ENCODE data around the gene MYOM1. TPM values are rescaled to one million over a fixed set of nuclear protein-coding genes. Genes with fewer than 3 reads are reported as not detected.
A peak's percentile ranks its signal among the peaks of the same experiment; 100 is the strongest.

MYOM1 gene
- total RNA-seq, 1 experiment from 2014 or later = 0.07 TPM

DNA sequence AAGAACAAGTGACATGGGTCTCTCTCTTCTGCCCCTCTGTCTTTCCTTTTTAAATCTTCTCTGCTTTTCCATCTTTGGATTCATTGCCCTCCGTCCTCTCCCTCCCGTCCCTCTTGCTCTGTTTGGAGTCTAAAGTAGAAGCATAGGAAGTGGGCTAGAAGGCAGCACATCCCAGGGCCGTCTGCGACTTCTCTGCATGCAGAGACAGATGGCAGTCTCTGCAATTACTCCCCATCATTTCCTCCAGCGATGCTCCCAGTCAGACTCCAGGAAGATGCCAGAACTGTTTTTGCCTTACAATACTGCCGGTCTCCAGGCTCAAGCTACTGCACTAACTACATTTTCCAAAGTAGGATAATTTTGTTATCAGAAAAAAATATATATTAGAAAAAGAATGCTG is 171.6 kb downstream of the MYOM1 start:
- Histone ChIP-seq H3K4me1 (ENCODE audit: insufficient read depth, low read length) (peaks cover 6% of the 10 kb centered on the region; the same call in 1 of the 2 replicates), H2AFZ (ENCODE audit: low read length) (no peak overlapping the region), H3K9me2 (replicated peaks; ENCODE audit: low read length) (no peaks in the 10 kb centered on the region), H3K27ac (ENCODE audit: low read length) (no peak overlapping the region), H3K79me2 (ENCODE audit: low read length) (no peaks in the 10 kb centered on the region), H4K20me1 (ENCODE audit: low read length) (no peaks in the 10 kb centered on the region), H3K9ac (ENCODE audit: low read length) (no peak overlapping the region), H3F3A (ENCODE audit: low read length, unreplicated experiment) (no peaks in the 10 kb centered on the region), H3K4me3 (ENCODE audit: low read length) (no peak overlapping the region), H3K36me3 (ENCODE audit: low read depth, low read length) (no peaks in the 10 kb centered on the region), H3K9me3 (ENCODE audit: low read length) (no peaks in the 10 kb centered on the region), H3K27me3 (ENCODE audit: low read length) (no peaks in the 10 kb centered on the region), H3K4me2 (ENCODE audit: low read length) (no peak overlapping the region)
- TF ChIP-seq, protein P1, sequence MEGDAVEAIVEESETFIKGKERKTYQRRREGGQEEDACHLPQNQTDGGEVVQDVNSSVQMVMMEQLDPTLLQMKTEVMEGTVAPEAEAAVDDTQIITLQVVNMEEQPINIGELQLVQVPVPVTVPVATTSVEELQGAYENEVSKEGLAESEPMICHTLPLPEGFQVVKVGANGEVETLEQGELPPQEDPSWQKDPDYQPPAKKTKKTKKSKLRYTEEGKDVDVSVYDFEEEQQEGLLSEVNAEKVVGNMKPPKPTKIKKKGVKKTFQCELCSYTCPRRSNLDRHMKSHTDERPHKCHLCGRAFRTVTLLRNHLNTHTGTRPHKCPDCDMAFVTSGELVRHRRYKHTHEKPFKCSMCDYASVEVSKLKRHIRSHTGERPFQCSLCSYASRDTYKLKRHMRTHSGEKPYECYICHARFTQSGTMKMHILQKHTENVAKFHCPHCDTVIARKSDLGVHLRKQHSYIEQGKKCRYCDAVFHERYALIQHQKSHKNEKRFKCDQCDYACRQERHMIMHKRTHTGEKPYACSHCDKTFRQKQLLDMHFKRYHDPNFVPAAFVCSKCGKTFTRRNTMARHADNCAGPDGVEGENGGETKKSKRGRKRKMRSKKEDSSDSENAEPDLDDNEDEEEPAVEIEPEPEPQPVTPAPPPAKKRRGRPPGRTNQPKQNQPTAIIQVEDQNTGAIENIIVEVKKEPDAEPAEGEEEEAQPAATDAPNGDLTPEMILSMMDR (conservative IDR thresholded peaks at IDR 0.05; ENCODE audit: low read depth, low read length) = no peak
- TF ChIP-seq EZH2 (IDR thresholded peaks at IDR 0.05; ENCODE audit: low read length, unreplicated experiment) (no peak), EZH2phosphoT487 (IDR thresholded peaks at IDR 0.05; ENCODE audit: borderline replicate concordance, low read length) (no peak)
- BruUV-seq (replicated peaks) = no TSS peak
- DNase-seq (no peak), ATAC-seq (no peak)
- ChIA-PET CTCF (no interaction called here), POLR2A (ENCODE audit: unreplicated experiment) (no interaction called here)
- intact Hi-C loops (cut with micrococcal nuclease) = no loop called here

DNA sequence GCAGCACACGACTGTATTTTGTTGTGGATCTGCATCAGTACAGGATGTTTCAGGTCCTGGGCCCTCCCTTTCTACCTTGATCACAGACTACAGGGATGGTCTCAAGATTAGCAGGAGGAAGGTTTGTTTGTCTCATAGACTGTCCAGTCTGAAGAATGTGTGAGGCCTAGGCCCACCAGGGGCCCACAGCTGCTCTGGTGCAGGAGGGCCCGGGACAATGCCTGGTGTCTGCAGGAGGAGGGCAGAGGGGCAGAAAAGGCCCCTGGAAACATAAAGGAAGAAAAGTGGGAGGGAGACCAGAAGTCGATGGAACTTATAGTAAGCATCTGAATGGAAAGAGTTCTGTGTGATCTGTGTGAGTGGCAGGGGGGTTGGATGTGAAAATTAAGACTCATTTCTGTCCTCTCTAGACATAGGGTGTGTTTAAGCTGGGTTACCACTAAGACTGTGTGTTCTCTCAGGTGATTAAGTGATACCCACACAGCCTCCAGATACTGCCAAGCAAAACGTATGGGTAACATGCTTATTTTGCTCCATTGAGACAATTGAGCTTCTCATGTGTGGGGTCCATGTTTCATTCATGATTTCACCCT is 173.5 kb downstream of the MYOM1 start:
- no peaks in the 10 kb centered on the region for H3K9me2 ChIP-seq (replicated peaks; ENCODE audit: low read length)
- no peaks in the 10 kb centered on the region for H3K9me3 ChIP-seq (ENCODE audit: low read length)
- no peak for ATAC-seq
- peaks cover 6% of the 10 kb centered on the region; the same call in 1 of the 2 replicates for H3K4me1 ChIP-seq (ENCODE audit: insufficient read depth, low read length)
- H3K36me3 ChIP-seq (ENCODE audit: low read depth, low read length) = no peaks in the 10 kb centered on the region
- ChIA-PET CTCF (no interaction called here), POLR2A (ENCODE audit: unreplicated experiment) (no interaction called here)
- BruUV-seq (replicated peaks) = no TSS peak
- no peaks in the 10 kb centered on the region for H4K20me1 ChIP-seq (ENCODE audit: low read length)
- H3K4me2 ChIP-seq (ENCODE audit: low read length) = no peak overlapping the region
- no peaks in the 10 kb centered on the region for H3K27me3 ChIP-seq (ENCODE audit: low read length)
- H3F3A ChIP-seq (ENCODE audit: low read length, unreplicated experiment) = no peaks in the 10 kb centered on the region
- H3K27ac ChIP-seq (ENCODE audit: low read length) = no peak overlapping the region
- no peaks in the 10 kb centered on the region for H3K79me2 ChIP-seq (ENCODE audit: low read length)
- H3K4me3 ChIP-seq (ENCODE audit: low read length) = no peak overlapping the region
- no peak for DNase-seq
- intact Hi-C loops (cut with micrococcal nuclease) = no loop called here
- no peak overlapping the region for H2AFZ ChIP-seq (ENCODE audit: low read length)
- no peak for TF ChIP-seq EZH2 (IDR thresholded peaks at IDR 0.05; ENCODE audit: low read length, unreplicated experiment)
- TF ChIP-seq EZH2phosphoT487 (IDR thresholded peaks at IDR 0.05; ENCODE audit: borderline replicate concordance, low read length) = no peak
- TF ChIP-seq, protein P1 (conservative IDR thresholded peaks at IDR 0.05; ENCODE audit: low read depth, low read length) = no peak
- no peak overlapping the region for H3K9ac ChIP-seq (ENCODE audit: low read length)

DNA sequence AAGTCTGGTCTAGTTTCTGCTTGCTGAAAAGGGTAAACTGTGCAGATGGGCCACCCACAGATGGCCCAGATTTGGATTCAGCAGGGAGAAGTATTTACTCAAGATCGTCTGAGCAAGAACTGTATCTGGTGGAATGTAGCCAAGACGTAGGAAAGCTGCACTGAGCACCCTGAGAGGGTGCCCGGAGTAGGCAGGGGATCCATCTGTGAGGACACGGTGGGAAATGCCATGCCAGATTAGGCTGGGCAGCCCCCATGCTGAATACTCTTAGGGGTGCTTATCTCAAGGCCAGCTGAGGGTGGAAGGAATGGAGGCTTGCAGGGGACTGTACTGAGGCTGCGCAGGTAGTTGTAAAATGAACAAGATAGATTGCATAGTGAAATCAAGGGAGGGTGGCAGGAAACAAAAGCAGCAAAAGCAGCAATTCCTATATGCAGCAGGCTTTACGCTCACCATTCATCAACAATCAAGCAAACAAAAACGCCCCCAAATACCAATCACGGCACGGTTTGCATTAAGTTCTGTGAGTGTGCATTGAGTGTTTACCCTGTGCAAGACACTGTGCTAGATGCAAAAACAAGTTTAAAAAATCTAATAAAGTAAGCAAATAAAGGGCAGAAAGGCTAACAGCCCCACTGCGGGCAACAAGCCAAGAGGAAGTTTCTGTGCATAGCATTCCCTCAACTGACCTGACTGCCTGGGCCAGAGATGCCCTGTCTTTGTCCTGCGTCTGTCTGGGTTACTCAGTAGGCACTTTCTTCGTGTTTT is 174.7 kb downstream of the MYOM1 start:
- Histone ChIP-seq H4K20me1 (ENCODE audit: low read length) (no peaks in the 10 kb centered on the region), H3K27me3 (ENCODE audit: low read length) (no peaks in the 10 kb centered on the region), H3K4me2 (ENCODE audit: low read length) (peak overlapping the region; percentile 38; the same call in 1 of the 2 replicates), H3K4me1 (ENCODE audit: insufficient read depth, low read length) (peaks cover 6% of the 10 kb centered on the region; the same call in 1 of the 2 replicates), H3K9me3 (ENCODE audit: low read length) (no peaks in the 10 kb centered on the region), H3K9me2 (replicated peaks; ENCODE audit: low read length) (no peaks in the 10 kb centered on the region), H2AFZ (ENCODE audit: low read length) (0 out of 2 replicates have a peak overlapping the region, but pooled peaks have one; percentile 6), H3K27ac (ENCODE audit: low read length) (no peak overlapping the region), H3K79me2 (ENCODE audit: low read length) (no peaks in the 10 kb centered on the region), H3K9ac (ENCODE audit: low read length) (no peak overlapping the region), H3K36me3 (ENCODE audit: low read depth, low read length) (no peaks in the 10 kb centered on the region), H3F3A (ENCODE audit: low read length, unreplicated experiment) (no peaks in the 10 kb centered on the region), H3K4me3 (ENCODE audit: low read length) (no peak overlapping the region)
- ATAC-seq = peak; percentile 64
- ChIA-PET CTCF (no interaction called here), POLR2A (ENCODE audit: unreplicated experiment) (no interaction called here)
- no TSS peak for BruUV-seq (replicated peaks)
- DNase-seq = peak; percentile 39
- TF ChIP-seq EZH2phosphoT487 (IDR thresholded peaks at IDR 0.05; ENCODE audit: borderline replicate concordance, low read length) (no peak), EZH2 (IDR thresholded peaks at IDR 0.05; ENCODE audit: low read length, unreplicated experiment) (no peak)
- TF ChIP-seq, protein P1 (conservative IDR thresholded peaks at IDR 0.05; ENCODE audit: low read depth, low read length) = no peak
- intact Hi-C loops (cut with micrococcal nuclease) = no loop called here
